GM11168 (cell line): ENCODE measurements around the gene KCNMA1.
"Not testable (repeated sequence)": the region's sequence is repeated elsewhere in the genome, so short reads cannot be mapped to it uniquely, and the experiment has no call there.

Experiments
- in situ Hi-C: fragments of 300-500 bp; cut with MboI; formaldehyde crosslinking; loops from one replicate; pipeline ENCODE4 v1.12.0; 2022; ENCODE audit warnings: low sequenced_read_pairs; ENCODE audit not compliant: unreplicated experiment

KCNMA1 gene

DNA sequence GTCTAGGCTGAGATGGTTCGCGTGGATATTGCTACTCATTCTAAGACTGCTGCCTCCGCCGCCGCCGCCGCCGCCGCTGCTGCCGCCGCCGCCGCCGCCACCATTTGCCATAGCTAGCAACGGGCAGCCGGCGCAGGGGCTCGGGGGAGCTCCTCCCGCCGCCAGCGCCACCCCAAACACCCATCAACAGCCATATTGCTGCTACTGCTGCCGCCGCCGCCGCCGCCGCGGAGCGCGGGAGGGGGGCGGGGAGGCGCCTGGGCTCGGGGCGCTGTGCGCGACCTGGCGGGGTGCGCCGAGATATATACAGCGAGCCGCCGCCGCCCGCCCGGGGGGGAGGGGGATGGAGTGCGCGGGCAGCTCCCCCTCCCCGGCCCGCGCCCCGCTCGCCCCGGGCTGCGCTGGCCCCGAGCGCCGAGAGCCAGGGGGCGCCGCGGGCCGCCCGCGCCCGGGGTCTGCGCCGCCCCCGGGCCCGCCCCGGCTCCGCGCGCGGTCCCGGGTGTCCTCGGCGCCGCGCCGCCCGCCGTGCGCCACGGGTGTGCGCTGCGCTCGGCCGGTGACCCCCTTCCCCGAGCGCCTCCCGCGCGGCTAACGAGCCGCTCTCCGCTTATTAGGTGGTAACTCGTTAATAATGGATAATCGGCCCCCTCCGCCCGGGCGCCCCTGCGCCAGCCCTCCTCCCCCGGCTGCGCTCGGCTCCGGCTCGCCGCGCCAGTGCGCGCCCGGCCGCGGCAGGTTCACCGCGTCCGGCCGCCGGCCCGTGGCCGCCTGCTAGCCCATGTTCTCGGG lies at the start of gene KCNMA1:
TSS of gene KCNMA1 (minus strand) at position 277 of the 789 bp plus-strand sequence.
- in situ Hi-C loops: no loop called here

DNA sequence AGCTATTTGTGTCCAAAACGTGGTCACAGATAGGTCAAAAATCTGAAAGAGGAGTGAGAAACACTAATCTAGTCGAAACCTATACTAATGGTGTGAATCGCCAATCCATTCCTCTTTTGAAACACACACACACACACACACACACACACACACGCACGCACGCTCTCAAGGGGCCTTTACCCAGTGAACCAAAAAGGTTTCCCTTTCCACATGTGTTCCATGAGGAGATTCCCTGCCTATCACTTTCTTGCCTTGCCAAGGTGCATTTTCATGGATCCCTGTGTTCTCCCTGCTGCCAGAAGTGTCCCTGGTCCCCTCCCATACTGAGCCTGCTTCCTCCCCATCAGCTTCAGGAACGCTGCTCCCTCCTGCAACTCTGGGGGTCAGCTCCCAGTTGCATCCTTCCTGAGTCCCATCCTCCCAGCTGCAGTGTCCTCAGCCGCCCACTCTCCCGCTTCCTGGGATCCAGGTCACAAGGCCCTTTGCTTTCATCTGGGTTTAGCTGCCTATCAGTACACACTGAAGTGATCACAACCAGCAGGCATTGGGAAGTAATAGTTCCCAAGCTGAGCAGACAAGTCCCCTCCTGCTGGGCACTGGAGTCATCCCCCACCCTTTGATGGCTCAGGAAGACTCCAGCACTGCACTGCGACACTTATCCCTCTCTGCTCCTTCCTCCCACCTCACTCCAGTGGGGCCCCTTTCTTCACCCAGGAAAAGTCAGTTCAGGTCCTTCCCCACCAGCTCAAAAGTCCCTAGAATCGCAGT lies 49.2 kb upstream of the KCNMA1 start:
- in situ Hi-C loops: no loop called here

GRCh38 chr10:77686096-77686495 lies 48.5 kb upstream of the KCNMA1 start:
- in situ Hi-C loops: no loop called here

GRCh38 chr10:77685432-77685831 lies 47.8 kb upstream of the KCNMA1 start:
- in situ Hi-C loops: no loop called here

DNA sequence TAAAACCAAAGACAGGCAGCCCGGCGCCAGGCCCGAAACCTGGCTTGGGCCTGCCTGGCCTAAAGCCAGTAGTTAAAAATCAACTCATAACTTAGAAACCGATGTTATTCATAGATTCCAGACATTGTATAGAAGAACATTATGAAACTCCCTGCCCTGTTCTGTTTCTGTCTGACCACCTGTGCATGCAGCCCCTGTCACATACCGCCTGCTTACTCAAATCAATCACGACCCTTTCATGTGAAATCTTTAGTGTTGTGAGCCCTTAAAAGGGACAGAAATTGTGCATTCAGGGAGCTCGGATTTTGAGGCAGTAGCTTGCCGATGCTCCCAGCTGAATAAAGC lies 45.5 kb upstream of the KCNMA1 start:
- in situ Hi-C loops: not testable (repeated sequence)

GRCh38 chr10:77682393-77683087 lies 44.9 kb upstream of the KCNMA1 start:
- in situ Hi-C loops: no loop called here

DNA sequence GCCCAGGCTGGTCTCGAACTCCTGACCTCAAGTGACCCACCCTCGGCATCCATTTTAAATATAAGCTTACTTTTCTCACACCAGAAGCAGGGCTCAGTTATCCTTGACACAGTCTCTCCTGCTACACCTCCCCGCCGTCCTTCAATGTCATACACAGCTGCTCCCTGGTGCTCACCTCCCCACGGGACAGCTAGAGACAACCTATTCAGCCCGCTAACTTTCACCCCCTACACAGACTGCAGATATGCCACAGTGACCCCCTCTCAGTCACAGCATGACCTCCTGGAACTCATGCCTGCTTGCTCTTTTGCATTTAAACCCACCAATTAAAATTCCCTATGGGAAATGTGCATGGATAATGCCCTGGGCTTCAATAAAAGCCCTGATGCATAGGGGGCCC lies 44.2 kb upstream of the KCNMA1 start:
- in situ Hi-C loops: no loop called here

DNA sequence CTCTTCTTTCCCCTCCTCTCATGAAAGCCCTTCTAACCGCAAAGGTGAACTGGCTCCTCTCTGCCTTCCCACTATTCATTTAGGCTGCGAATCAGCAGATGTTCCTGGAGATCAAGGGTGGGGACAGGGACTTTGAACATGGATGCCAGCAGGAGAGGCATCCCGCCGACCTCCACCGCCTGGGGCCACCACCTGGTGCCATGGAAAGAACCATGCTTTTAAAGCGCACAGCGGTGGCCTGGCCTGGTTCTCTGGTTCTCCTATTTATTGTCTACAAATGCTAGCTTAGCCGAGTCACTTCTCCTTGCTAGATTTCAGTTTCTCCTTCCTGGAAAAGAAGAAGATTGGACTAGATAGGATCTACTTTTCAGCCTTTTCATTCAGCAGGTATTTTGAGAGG lies 43.2 kb upstream of the KCNMA1 start:
- in situ Hi-C loops: no loop called here

DNA sequence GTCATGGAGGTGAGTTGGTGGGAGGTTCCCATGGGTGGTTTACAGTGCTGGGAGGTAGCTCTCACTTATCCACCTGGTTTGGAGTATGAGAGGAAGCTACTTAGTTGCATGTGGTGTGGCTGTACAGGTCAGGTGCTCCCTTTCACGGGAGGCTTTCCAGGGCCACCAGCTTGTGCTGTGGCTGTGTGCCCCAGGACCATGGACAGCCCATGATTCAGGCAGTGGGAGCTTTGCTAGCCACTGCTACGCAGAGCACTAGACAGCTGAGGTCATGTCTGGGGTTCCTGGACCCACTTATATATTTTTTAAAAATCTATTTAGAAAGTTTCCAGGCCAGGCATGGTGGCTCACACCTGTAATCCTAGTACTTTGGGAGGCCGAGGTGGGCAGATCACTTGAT lies 42.5 kb upstream of the KCNMA1 start:
- in situ Hi-C loops: no loop called here

DNA sequence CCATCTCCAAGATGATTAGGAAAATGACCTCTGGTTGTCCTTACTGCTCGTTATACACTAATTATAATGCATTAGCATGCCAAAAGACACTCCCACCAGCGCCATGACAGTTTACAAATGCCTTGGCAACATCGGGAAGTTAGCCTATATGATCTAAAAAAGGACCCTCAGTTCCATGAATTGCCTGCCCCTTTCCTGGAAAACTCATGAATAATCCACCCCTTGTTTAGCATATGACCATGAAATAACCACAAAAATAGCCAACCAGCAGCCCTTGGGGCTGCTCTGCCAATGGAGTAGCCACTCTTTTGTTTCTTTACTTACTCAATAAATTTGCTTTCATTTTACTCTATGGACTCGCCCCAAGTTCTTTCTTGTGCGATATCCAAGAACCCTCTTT lies 41.6 kb upstream of the KCNMA1 start:
- in situ Hi-C loops: no loop called here

DNA sequence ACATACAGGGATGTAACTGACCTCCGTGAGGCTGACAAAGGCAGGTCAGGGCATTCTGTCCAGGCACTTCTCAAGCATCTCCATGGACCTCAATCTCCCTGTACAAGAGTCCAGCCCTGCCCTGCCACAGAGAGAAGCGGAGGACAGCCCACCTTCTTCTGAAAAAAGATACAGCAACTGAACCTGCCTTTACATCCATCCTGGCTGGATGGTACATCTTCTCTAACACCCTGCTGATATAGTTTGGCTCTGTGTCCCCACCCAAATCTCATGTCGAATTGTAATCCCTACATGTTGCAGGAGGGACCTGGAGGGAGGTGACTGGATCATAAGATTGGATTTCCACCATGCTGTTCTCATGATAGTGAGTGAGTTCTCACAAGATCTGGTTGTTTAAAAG lies 40.5 kb upstream of the KCNMA1 start:
- in situ Hi-C loops: no loop called here

DNA sequence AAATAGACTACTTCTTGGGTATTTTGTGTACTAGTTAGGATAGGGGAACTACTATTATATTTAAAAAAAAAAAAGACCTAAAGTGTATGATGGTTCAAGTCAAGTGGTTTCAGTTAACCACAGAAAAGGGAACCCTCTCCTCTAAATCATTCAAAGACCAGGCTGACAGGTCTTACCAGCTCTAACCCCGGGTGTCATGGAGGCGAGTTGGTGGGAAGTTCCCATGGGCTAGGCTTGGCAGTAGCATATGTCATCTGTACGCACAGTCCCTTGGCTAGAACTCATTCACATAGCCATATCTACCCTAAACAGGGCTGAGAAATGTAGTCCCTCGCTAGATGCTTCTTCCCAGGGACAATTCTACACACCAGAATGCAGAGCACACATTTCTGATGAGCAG lies 37.7 kb upstream of the KCNMA1 start:
- in situ Hi-C loops: no loop called here

- in situ Hi-C loops: no loop called here
Observed at GRCh38 chr10:77673515-77674140, 36.0 kb upstream of the KCNMA1 start.

DNA sequence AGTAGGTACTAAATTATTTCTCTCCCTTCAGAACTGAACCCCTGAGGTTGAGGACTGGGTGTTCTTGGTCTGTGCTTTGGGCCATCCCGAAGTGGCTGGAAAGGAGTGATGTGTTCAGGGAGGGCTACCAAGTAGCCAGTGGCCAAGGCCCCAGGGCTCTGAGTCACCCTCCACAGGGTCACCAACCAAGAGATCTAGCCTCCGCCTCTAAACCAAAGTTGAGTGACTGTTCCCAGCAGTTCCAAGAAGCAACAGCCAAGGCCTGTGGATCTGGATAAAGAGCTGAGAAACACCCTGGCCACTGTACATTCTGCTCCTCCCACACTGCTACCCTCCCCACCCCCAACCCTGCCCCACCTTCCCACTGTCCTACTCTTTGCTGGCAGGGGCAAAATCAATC lies 35.5 kb upstream of the KCNMA1 start:
- in situ Hi-C loops: no loop called here

GRCh38 chr10:77671594-77672252 lies 34.1 kb upstream of the KCNMA1 start:
- in situ Hi-C loops: no loop called here

- in situ Hi-C loops: no loop called here
Observed at GRCh38 chr10:77670817-77671443, 33.3 kb upstream of the KCNMA1 start.

DNA sequence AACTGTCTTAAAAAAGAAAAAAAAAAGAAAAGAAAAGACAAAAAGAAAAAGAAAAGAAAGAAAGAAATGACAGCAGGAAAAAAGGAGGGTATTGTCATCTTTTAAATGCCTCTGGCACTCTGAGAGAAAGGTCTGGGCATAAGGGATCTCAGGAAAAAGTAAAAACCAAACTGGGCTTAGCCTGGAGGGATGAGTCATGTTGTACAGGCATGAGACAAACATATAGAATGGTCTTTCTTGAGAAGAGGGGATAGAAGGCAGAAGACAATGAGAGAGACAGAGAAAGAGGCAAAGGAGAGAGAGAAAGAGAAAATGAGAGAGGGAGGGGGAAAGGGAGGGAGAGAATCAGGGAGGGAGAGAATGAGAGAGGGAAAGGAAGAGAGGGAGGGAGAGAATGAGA lies 32.3 kb upstream of the KCNMA1 start:
- in situ Hi-C loops: no loop called here

- in situ Hi-C loops: no loop called here
Observed at GRCh38 chr10:77667426-77668324, 30.1 kb upstream of the KCNMA1 start.

DNA sequence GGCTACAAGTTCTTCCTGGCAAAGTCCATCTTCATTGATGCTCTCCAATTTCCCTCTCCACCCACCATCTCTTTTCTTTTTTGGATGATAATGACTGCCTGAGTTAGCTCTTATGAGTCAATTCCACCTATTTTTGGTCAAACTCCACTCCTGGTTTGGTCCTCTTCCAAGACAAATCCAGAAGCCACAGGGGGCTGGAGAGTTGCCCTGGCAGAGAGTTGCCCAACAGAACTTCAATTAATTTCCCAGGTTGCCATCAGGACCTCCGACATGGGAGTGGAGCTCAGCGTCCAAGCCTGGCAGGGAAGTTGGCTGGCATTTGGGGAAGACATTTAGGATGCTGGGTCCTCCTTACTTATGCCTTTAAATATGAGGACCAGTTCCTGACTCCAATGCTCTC lies 29.2 kb upstream of the KCNMA1 start:
- in situ Hi-C loops: no loop called here
